Adrenal gland (tissue), 5 donors: Measurements from ENCODE around the gene CCDC24.

ENCODE experiments used
- CTCF ChIP-seq, 6 experiments: fragments of 450-650 bp in 4 of 6; fragments of 200-600 bp in 2 of 6; sonication (generic) in 1 of 6; IDR thresholded peaks; 1 replicate in 5 of 6; 2 replicates in 1 of 6; pipeline versions ENCODE4 v1.5.1 to v1.8.0; 2016 to 2021; ENCODE audit warnings: antibody characterized with exemption in 6 of 6, mild to moderate bottlenecking in 2 of 6, moderate library complexity in 1 of 6
- POLR2A ChIP-seq, 2 donors: fragments of 450-650 bp; IDR thresholded peaks; one replicate each; pipeline ENCODE4 v1.6.1; 2017; ENCODE audit warnings: antibody characterized with exemption in 2 of 2, mild to moderate bottlenecking in 2 of 2, moderate library complexity in 1 of 2
- donor health status: DM: no; HTN: no; CAD: no.

GRCh38 chr1:43990271-43991199, 864 bp upstream of the CCDC24 start:
- no peak for TF ChIP-seq CTCF (IDR thresholded peaks at IDR 0.05)
- TF ChIP-seq POLR2A (IDR thresholded peaks at IDR 0.05), result no peak
